ENCODE results near the gene C12orf50. TPM values are rescaled to one million over a fixed set of nuclear protein-coding genes. Genes with fewer than 3 reads are reported as not detected.

Gene C12orf50
- total and polyA plus RNA-seq, 2 experiments from 2014 or later = 0.03 TPM; not detected in 1

- no peak for TF ChIP-seq ZNF462 (CRISPR knock-in tag; IDR thresholded peaks at IDR 0.05)
- TF ChIP-seq ZNF114 (CRISPR knock-in tag; IDR thresholded peaks at IDR 0.05) = no peak
- TF ChIP-seq EZH2 (IDR thresholded peaks at IDR 0.05; ENCODE audit: low read depth, unreplicated experiment) = no peak
Observed at GRCh38 chr12:87952850-87953249, 76.4 kb downstream of the C12orf50 start (continued).

GRCh38 chr12:87952223-87952622 lies 77.0 kb downstream of the C12orf50 start:
- no peak overlapping the region for H3K27ac Mint-ChIP-seq
- H3K4me1 Mint-ChIP-seq = peaks cover 6% of the 10 kb centered on the region; the same call in 2 of the 3 replicates
- no peaks in the 10 kb centered on the region for H3K9me2 ChIP-seq (ENCODE audit: insufficient read depth)
- H3K27me3 Mint-ChIP-seq (ENCODE audit: insufficient read depth, low read depth, poor library complexity) = no peaks in the 10 kb centered on the region
- DNase-seq (ENCODE audit: low spot score) = no peak
- H3K4me3 ChIP-seq = no peak overlapping the region
- H2AFZ ChIP-seq = no peak overlapping the region
- no peaks in the 10 kb centered on the region for H4K20me1 ChIP-seq (replicated peaks; ENCODE audit: insufficient read depth)
- no peak overlapping the region for H3K27ac ChIP-seq (ENCODE audit: low read depth)
- no peaks in the 10 kb centered on the region for H3F3A ChIP-seq (replicated peaks; ENCODE audit: low read depth)
- no peaks in the 10 kb centered on the region for H3K79me2 ChIP-seq (replicated peaks; ENCODE audit: insufficient read depth)
- H3K36me3 Mint-ChIP-seq (ENCODE audit: low read depth) = no peaks in the 10 kb centered on the region
- H3K36me3 ChIP-seq (ENCODE audit: insufficient read depth) = no peaks in the 10 kb centered on the region
- H3K27me3 ChIP-seq (ENCODE audit: insufficient read depth) = no peaks in the 10 kb centered on the region
- no peak overlapping the region for H3K4me3 Mint-ChIP-seq
- H3K9me3 Mint-ChIP-seq = no peaks in the 10 kb centered on the region; the same call in 1 of the 3 replicates
- ATAC-seq = no peak
- no peak overlapping the region for H3K4me2 ChIP-seq
- H3K4me1 ChIP-seq (ENCODE audit: insufficient read depth) = peaks cover 5% of the 10 kb centered on the region; the same call in 1 of the 2 replicates
- no peak for TF ChIP-seq CTCF (conservative IDR thresholded peaks at IDR 0.05; ENCODE audit: low read depth in 2 of 2)
- TF ChIP-seq JUNB (IDR thresholded peaks at IDR 0.05; ENCODE audit: unreplicated experiment) = no peak
- TF ChIP-seq CREB1 (CRISPR knock-in tag; IDR thresholded peaks at IDR 0.05; ENCODE audit: low read depth) = no peak
- TF ChIP-seq NANOG (IDR thresholded peaks at IDR 0.05; ENCODE audit: borderline replicate concordance) = no peak
- no peak for TF ChIP-seq EZH2phosphoT487 (IDR thresholded peaks at IDR 0.05; ENCODE audit: unreplicated experiment)
- TF ChIP-seq ZNF114 (CRISPR knock-in tag; IDR thresholded peaks at IDR 0.05) = no peak
- no peak for TF ChIP-seq ZNF331 (CRISPR knock-in tag; IDR thresholded peaks at IDR 0.05; ENCODE audit: low read depth)
